GM18505 (cell line): ENCODE data around the gene LMTK2.

Experiments used
- ATAC-seq: cut with Tn5 transposase; IDR thresholded peaks from one replicate; pipeline ENCODE4 v1.9.1; 2021; ENCODE audit not compliant: unreplicated experiment
- POLR2A ChIP-seq: IDR thresholded peaks from 4 replicates; pipeline ENCODE4 v1.6.1; 2011; ENCODE audit warnings: borderline replicate concordance; ENCODE audit not compliant: insufficient read depth, insufficient read length; ENCODE audit errors: extremely low read depth

LMTK2 gene

GRCh38 chr7:98106647-98107312 lies at the start of gene LMTK2:
LMTK2 (plus strand) TSS chr7:98106862; CDS start chr7:98107178, 316 bp downstream.
- ATAC-seq: peak; percentile 100
- TF ChIP-seq POLR2A: peak; percentile 85

GRCh38 chr7:98057157-98057556 lies 49.5 kb upstream of the LMTK2 start:
- TF ChIP-seq POLR2A: no peak
- no peak for ATAC-seq

- no peak for ATAC-seq
- TF ChIP-seq POLR2A: no peak
Observed at GRCh38 chr7:98058186-98058585, 48.5 kb upstream of the LMTK2 start.

- no peak for TF ChIP-seq POLR2A
- no peak for ATAC-seq
Observed at GRCh38 chr7:98064233-98064632, 42.4 kb upstream of the LMTK2 start.

GRCh38 chr7:98066208-98066607 lies 40.5 kb upstream of the LMTK2 start:
- no peak for ATAC-seq
- no peak for TF ChIP-seq POLR2A

- no peak for TF ChIP-seq POLR2A
- ATAC-seq: no peak
Observed at GRCh38 chr7:98066934-98067507, 39.6 kb upstream of the LMTK2 start.

GRCh38 chr7:98073047-98073446 lies 33.6 kb upstream of the LMTK2 start:
- TF ChIP-seq POLR2A: no peak
- no peak for ATAC-seq

GRCh38 chr7:98075801-98076200 lies 30.9 kb upstream of the LMTK2 start:
- no peak for ATAC-seq
- TF ChIP-seq POLR2A: no peak

GRCh38 chr7:98077762-98078161 lies 28.9 kb upstream of the LMTK2 start:
- TF ChIP-seq POLR2A: no peak
- ATAC-seq: no peak

GRCh38 chr7:98078197-98078870 lies 28.3 kb upstream of the LMTK2 start:
- TF ChIP-seq POLR2A: no peak
- ATAC-seq: no peak

GRCh38 chr7:98079891-98080648 lies 26.6 kb upstream of the LMTK2 start:
- no peak for ATAC-seq
- no peak for TF ChIP-seq POLR2A

GRCh38 chr7:98081319-98081718 lies 25.3 kb upstream of the LMTK2 start:
- no peak for TF ChIP-seq POLR2A
- no peak for ATAC-seq

- TF ChIP-seq POLR2A: no peak
- ATAC-seq: no peak
Observed at GRCh38 chr7:98084631-98085030, 22.0 kb upstream of the LMTK2 start.
